Caki2 (cell line): Measurements from ENCODE around the gene MAP3K8. TPM values are rescaled to one million over a fixed set of nuclear protein-coding genes. Genes with fewer than 3 reads are reported as not detected.

Experiments
- DNase-seq: peaks from one replicate; pipeline ENCODE4 v3.0.0-alpha.2; 2015; ENCODE audit warnings: low read depth
- in situ Hi-C: cut with HindIII; loops from 2 replicates; pipeline ENCODE4 v1.10.0; 2016; ENCODE audit warnings: low sequenced_read_pairs, low pct_unique_long_range_greater_than_20kb, mixed read lengths
- total RNA-seq: library from RNA; depleted of rRNA; stranded (reverse); fragments of >200 nt; shearing (Covaris generic); gene quantifications from 2 replicates; pipeline ENCODE4 v1.2.3, GENCODE V29; 2014; ENCODE audit warnings: low replicate concordance; rRNA removed

Gene MAP3K8
- total RNA-seq, 1 experiment from 2014 or later, result 6.6 TPM

- no peak for DNase-seq
Measured at GRCh38 chr10:30502266-30503060, 68.5 kb downstream of the MAP3K8 start.

GRCh38 chr10:30503700-30504266 is 69.8 kb downstream of the MAP3K8 start:
- in situ Hi-C loops, result no loop called here
- no peak for DNase-seq

More at GRCh38 chr10:30502266-30503060, 68.5 kb downstream of the MAP3K8 start:
- in situ Hi-C loops, result no loop called here

GRCh38 chr10:30505543-30506298 is 71.7 kb downstream of the MAP3K8 start:
- DNase-seq, result no peak
- in situ Hi-C loops, result no loop called here

GRCh38 chr10:30509508-30509907 is 75.5 kb downstream of the MAP3K8 start:
- no peak for DNase-seq
- in situ Hi-C loops, result no loop called here

- DNase-seq, result peak; percentile 58
- in situ Hi-C loops, result no loop called here
Measured at GRCh38 chr10:30510184-30510931, 76.4 kb downstream of the MAP3K8 start.

- DNase-seq, result no peak
- in situ Hi-C loops, result no loop called here
Measured at GRCh38 chr10:30510932-30511700, 77.1 kb downstream of the MAP3K8 start.

Other genes with a start within 250 kb of the MAP3K8 start
- 6.5 and 9.3 TPM in 2 replicates for gene MTPAP, start 84.9 kb upstream of the MAP3K8 start, total RNA-seq
- not detected in 2 replicates for gene LYZL2, start 195.6 kb downstream of the MAP3K8 start, total RNA-seq